HL-60 (cell line): ENCODE measurements around the gene HNRNPH2.

ENCODE experiments used
- DNase-seq, 2 experiments: peaks; one replicate each; pipeline ENCODE4 v3.0.0-alpha.2; 2010 to 2020; ENCODE audit warnings: low read depth in 1 of 2, low spot score in 1 of 2
- H3K27ac ChIP-seq: fragments of 250-450 bp; sonication (Bioruptor Pico); replicated peaks from 2 replicates; pipeline ENCODE4 v1.5.1; 2020; ENCODE audit warnings: mild to moderate bottlenecking, moderate library complexity
- H3K27me3 ChIP-seq: fragments of 250-450 bp; sonication (Bioruptor Pico); 2 replicates; pipeline ENCODE4 v1.5.1; 2021; ENCODE audit warnings: mild to moderate bottlenecking, moderate library complexity; ENCODE audit not compliant: insufficient read depth, poor library complexity, severe bottlenecking
- H3K4me3 ChIP-seq: replicated peaks from 2 replicates; pipeline ENCODE4 v1.5.1; 2011; ENCODE audit warnings: mild to moderate bottlenecking, control low read depth, low read length; ENCODE audit not compliant: insufficient read depth
- CTCF ChIP-seq: IDR thresholded peaks from one replicate; pipeline ENCODE4 v1.5.1; 2011; ENCODE audit warnings: low read length, control low read depth, inconsistent platforms; ENCODE audit not compliant: insufficient read depth
- GABPA ChIP-seq: IDR thresholded peaks from 2 replicates; pipeline ENCODE4 v1.6.1; 2012; ENCODE audit warnings: low read depth
- POLR2AphosphoS5 ChIP-seq: IDR thresholded peaks from 2 replicates; pipeline ENCODE4 v1.6.1; 2012; ENCODE audit warnings: low read depth
- REST ChIP-seq: IDR thresholded peaks from 2 replicates; pipeline ENCODE4 v1.6.1; 2012; ENCODE audit warnings: low read depth; ENCODE audit not compliant: insufficient replicate concordance
- SPI1 ChIP-seq: IDR thresholded peaks from 2 replicates; pipeline ENCODE4 v1.6.1; 2012; ENCODE audit warnings: low read depth, mild to moderate bottlenecking, borderline replicate concordance

HNRNPH2 gene

GRCh38 chrX:101415180-101416145, 7.4 kb downstream of the HNRNPH2 start:
- Histone ChIP-seq H3K27me3 (peaks cover 3% of the 10 kb centered on the region), H3K4me3 (no peak overlapping the region), H3K27ac (no peak overlapping the region)
- peak in 1 of 2 experiments; percentile 49 for DNase-seq
- TF ChIP-seq CTCF, result peak; percentile 26
- TF ChIP-seq SPI1, result no peak

GRCh38 chrX:101416691-101417090, 8.7 kb downstream of the HNRNPH2 start:
- TF ChIP-seq CTCF (no peak), SPI1 (no peak), GABPA (no peak), POLR2AphosphoS5 (no peak), REST (no peak)

GRCh38 chrX:101417190-101417589, 9.2 kb downstream of the HNRNPH2 start:
- no peak for DNase-seq
- TF ChIP-seq GABPA, result no peak
- no peak for TF ChIP-seq REST
- TF ChIP-seq CTCF, result no peak
- TF ChIP-seq SPI1, result no peak
- no peak for TF ChIP-seq POLR2AphosphoS5
- H3K4me3 ChIP-seq, result no peak overlapping the region
- no peak overlapping the region for H3K27ac ChIP-seq
- H3K27me3 ChIP-seq, result peaks cover 3% of the 10 kb centered on the region

More at GRCh38 chrX:101416691-101417090, 8.7 kb downstream of the HNRNPH2 start:
- Histone ChIP-seq H3K27ac (no peak overlapping the region), H3K4me3 (no peak overlapping the region), H3K27me3 (peaks cover 3% of the 10 kb centered on the region)
- no peak for DNase-seq
